HG02981 (cell line): ENCODE results near the gene CMKLR1.
A peak's percentile ranks its signal among the peaks of the same experiment; 100 is the strongest.

Source experiments
- ATAC-seq: cut with Tn5 transposase; IDR thresholded peaks from one replicate; pipeline ENCODE4 v1.9.1; 2021; ENCODE audit warnings: mild to moderate bottlenecking, moderate library complexity; ENCODE audit not compliant: unreplicated experiment

CMKLR1 gene

DNA sequence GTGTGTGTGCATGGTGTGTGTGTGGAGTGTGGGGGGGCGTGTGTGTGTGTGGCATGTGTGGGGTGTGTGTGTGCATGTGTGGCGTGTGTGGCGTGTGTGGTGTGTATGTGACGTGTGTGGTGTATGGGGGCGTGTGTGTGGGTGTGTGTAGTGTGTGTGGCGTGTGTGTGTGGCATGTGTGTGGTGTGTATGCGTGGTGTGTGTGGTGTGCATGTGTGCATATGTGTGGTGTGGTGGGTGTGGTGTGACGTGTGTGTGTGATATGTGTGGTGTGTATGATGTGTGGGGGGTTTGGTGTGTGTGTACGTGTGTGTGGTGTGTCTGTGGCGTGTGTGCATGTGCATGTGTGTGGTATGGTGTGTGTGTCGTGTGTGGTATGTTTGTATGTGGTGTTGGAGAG lies 24.1 kb upstream of the CMKLR1 start:
- no peak for ATAC-seq

DNA sequence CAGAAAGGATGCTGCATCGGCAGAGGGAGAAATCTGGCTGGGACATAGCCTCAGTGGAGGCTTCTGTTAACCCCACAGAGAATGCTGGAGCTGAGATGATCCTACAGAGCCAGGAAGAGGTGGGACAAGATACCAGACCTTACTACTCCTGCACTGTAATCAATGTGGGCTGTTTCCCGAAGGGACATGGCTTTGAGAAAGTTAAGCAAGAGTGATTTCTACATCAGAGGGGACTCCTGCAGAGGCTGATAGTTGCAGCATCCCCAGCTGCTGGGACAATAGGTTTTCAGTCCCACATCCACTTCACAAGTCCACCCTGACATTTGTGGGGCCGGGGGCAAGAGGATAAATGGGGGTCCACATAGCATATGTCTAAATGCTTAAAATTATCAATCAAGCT lies 22.5 kb upstream of the CMKLR1 start:
- ATAC-seq, result no peak

DNA sequence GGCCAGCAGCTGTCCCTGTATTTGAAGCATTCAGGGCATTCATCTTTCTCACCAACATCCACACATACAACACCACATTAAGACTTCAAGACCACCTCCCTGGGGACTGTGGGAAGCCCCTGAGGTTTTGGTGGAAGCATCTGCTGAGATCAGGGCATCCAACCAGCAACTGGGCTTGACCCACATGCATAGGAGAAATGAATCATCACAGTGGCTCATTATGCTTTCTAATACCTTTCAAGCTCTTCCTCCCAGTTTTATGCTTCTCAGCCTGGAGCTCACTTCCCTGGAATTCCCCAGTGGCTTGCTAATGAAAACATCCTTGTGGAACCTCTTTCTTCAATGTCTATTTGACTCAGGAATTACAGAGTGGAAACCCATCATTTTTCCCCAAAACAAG lies 21.4 kb upstream of the CMKLR1 start:
- ATAC-seq, result peak; percentile 89

DNA sequence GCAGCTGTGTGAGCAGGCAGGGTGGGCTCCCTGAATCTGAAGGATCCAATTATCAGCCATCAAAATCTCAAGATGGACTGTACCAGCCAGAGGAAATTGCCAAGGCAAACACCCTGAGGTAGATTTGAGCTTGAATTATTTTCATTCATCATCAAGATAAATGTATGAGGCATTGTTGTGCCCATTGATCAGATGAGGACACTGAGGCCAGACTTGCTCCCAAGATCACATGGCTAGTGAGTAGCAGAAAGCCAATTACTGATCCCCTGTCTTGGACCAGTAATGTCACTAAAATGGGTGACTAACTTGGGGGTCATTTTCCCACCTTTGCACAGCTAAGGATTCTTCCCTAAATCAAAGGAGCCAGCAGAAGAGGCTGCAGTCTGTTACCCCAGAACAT lies 20.9 kb upstream of the CMKLR1 start:
- ATAC-seq, result no peak

DNA sequence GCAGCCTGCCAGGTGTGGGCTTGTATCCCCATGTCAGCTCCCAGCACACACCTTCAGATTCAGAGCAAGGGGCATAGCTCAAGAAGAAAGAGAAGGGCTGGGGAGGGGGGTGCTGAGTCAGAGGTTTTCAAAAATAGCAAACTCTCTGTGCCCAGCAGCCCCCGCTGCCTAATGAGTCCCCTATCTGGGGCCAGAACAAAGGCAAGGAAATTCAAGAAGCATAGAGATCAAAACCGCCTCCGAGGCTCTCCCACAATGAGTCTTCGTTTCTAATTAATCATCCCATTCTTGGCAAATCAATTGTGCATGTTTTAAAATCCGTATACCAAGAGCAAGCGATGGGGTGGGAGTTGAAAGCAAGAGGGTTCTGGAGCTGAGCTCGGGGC lies 19.5 kb upstream of the CMKLR1 start:
- no peak for ATAC-seq

DNA sequence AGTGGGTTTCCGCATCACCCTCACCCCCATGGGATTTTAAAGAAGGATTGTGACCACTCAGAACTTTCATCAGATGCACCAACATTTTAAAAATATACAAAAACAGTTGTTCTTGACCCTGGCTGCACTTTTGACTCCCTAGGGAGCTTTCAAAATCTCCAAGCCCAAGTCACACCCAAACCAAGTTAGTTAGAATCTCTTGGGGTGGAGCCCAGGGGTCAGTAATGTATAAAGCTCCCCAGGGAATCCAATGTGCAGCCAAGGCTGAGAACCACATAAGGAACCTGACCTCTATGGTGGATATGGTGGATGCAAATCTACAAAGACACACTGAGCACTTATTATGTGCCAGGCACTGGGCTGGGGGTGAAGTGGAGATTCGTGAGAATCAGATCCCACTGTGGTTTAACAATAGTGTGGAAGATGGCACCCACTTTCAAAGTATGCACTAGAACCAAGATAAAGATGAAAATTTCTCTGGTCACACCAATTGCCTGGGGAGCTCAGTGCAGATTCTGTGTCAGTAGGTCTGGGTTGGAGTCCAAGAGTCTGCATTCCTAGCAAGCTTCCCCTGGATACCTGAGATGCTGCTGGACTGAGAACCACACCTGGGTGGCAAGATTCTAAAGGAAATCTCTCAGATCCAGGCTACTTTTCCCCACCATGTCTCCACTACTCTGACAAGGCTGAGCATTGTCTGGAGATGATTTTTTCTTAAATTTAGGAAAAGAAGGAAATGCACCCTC lies 18.9 kb upstream of the CMKLR1 start:
- ATAC-seq, result no peak

DNA sequence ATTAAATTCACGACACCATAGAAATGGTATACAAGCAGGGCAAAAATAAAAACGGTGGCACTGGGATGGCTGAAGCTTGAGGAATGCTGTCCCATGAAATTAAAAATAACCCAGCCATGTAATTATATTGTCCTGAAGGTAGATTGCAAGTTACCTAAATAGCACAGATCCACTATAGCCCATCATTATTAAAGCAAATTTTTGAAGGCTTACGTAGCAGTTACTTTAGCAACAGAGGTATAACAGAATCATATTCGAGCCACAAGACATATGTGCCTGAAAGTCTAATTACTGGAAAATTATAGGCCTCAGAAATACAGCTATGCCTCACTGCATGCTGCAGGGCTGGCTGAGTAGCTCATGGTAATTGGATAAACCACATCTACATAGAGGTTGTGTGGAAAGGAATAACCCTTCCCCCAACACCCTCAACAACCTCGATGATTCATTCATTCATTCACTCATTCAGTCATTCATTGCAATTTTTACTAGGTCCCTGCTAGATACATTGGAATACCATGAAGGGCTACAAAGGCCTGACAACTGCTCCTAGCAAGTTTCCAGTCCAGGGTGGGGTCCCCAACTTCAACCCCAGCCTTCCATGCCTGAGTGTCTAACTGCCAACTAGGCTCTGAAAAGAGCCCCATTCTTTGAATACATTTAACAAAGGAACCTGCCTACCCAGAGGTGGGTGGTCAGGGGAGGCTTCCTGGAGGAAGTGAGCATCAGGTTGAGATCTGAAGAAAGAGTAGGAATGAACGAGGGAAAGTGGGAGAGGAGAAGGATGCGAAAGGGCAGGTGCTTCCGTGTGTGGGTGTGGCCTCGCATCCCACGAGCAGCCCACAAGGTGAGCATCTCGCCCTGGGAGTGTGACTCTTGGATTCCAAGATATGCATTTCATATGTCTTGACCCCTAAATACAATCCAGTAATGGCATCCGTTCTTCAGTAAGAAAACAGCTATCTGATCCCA lies 18.0 kb upstream of the CMKLR1 start:
- ATAC-seq, result no peak

DNA sequence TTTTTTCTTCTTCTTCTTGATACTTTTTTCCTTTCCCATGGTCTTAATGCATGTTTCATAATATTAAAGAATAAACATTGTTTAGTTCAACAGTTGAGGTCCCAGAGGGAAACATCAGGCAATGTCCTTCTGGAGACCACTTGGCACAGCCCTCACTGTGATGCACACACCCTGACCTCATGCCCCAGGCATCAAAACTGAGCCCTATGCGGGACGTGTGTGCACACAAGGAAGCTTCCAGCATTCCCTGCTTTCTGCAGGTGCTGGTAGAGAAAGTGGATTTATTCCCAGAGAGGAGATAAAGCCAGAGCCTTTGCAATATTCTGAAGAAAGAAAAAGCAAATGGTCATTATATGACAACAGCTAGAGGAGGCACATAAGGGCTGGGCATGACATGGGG lies 16.0 kb upstream of the CMKLR1 start:
- ATAC-seq, result no peak

DNA sequence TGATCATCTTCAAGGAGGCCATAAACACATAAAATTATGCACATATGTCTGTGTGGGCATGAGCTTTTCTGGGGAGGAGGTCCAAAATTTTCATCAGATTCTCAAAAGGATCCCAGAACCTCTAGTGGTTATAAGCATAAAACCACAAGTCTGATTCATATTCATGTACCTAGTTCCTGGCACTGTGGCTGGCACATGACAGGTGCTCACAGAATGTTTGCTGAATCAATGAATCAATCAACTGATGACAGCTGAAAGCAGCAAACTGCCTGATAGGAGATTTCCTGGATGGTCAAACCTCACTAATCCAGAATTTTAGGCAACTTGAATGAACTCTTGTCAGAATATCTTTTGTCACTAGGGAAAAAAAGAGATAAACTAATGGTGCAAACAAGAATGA lies 13.5 kb upstream of the CMKLR1 start:
- no peak for ATAC-seq

DNA sequence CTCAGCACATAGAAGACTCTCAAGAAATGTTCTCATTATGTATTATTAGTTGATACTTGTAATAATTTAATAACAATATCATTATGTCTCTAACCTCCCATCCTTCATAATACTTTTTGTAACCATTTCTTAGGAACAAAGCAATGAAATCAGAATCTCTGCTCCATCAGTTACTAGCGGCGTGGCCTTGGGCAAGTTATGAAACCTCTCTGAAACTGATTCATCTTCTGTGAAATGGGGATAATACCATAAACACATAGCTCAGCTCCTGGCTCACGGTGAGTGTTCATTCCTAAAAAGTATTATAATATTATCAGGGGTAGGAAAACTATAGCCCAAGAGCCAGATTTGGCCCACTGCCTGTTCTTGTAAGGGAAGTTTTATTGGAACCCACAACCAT lies 11.4 kb upstream of the CMKLR1 start:
- ATAC-seq, result no peak

DNA sequence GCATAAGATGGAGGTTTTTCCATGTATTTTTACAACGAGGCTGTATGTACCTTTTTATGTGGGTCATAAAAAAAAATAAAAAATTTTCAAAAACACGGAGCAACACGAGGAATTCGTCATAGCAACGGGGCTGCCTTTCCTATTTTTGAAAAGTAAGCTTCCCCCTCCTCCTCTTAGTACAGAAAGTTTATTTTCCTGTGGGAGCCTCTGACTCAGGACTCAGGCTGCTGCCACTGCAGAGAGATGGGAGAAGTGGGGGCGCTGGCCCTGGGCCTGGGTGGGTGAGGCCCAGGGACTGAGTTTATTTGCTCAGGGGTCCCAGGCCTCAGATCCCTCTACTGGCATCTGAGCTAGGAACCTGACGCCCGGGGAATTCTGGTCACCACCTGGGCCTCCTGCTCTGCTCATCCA lies 10.2 kb upstream of the CMKLR1 start:
- no peak for ATAC-seq

DNA sequence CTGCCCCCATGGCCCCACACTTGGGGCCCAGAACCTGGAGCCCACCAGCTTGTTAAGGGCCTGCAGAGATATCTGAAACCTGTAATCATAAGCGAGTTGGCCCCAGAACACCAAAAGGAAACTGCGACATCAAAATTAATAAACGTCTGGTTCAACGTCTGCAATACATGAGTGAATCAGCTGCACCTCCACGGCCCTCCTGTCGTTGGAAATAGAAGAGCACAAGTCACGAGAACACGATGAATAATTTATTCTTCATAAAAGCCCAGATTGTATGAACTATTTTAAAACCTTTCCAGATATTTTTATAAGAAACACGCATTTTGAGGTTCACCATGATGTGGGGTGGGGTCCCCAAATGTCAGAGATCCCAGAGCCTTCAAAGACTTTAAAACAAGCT lies 9.7 kb upstream of the CMKLR1 start:
- no peak for ATAC-seq

DNA sequence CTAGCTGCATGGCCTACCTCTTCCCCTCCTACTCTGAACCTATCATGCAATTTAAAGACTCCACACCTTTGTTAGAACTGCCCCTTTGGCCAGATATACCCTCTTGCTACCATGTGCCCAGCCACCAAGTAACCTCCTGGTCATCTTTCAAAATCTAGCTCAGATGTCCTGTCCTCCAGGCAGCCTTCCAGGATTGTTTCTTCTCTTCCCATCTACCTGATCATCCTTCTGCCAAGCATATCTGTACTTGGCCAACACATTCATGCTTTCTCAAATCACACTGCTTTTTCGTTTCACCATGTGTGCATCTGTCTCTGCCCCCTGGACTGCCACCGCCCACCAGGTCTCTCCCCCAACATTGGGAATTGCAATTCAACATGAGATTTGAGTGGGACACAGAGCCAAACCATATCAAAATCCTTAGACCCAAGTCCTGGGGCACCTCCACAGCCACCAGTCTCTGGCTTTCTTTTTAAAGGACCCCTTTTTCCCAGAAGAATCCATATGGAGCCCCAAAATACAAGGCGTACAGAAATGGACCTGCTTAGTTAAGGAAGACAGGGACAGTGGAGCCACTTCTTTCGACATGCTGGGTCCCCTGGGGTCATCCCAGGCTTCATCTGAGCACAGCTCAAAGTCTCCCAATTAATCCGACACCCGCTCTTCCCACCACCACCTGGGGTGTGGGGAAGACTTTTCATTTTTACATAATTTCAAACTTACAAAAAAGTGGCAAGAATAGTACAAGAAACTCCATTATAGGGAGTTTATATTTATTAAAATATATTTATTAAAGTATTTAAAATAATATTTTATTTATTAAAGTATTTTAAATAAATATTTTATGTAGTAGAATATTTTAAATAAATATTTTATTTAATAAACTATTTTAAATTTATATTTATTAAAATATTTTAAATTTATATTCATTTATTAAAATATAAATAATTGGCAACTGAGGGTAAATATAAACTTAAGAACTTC lies 7.9 kb upstream of the CMKLR1 start:
- ATAC-seq, result no peak

DNA sequence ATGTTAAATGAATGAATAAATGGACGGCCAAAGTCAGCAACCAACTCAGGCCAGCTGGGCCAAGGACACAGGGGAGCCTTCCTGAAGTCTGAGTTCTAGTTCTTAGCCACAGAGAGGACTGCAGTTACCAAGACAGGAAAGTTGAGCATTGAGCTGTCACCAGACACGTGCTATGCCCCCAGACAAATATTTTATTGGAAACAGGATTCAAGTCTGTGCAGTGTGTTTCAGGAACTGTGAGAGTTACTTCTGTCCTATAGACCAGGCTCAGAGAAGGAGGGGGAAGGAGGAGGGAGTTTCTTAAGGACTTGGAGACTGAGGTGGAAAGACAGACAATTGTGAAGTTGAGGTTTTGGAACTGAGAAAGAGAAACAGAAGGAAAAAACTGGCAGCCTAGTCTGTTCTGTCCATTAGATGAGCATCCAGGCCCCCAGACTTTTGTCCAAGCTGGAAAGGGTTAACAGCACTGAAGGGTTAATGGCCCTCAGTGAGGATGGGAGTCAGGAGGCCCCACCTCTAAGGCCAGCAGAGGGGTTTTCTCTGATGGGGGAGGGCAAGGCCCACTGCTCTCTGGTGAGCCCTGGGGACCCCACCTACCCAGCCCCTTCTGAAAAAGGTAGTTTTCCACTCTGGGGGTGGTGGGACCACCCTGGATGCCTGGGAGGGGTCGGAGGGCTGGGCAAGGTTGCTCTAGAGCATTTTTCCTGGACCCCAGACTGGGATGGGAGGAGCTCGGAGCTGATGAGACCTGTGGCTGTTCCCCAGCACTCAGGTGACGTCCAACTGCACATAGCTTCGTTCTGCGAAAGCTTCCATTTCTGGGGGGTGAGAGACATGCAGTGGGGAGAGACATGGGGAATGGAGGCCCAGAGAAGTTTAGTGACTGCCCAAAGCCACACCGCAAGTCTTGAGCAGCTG lies 6.9 kb upstream of the CMKLR1 start:
- ATAC-seq, result no peak

DNA sequence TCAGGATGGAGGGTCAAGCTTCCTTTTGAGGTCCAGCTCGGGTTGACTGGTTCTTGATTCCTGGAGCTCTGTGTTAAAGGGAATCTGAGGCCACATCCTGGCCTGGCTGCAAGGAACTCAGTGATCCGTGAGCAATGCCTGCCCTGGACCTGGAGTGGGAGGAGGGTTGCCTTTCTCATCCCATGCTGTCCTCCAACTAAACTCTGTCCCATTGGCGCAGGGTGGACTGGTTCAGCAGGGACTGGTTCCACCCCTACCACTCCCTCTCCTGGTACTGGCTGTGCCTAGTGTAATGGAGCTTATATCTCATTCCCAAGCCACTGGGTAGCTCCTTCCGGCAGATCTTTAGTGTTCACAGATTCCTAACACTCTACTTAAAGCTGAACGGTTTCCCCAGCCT lies 3.9 kb upstream of the CMKLR1 start:
- ATAC-seq, result no peak

DNA sequence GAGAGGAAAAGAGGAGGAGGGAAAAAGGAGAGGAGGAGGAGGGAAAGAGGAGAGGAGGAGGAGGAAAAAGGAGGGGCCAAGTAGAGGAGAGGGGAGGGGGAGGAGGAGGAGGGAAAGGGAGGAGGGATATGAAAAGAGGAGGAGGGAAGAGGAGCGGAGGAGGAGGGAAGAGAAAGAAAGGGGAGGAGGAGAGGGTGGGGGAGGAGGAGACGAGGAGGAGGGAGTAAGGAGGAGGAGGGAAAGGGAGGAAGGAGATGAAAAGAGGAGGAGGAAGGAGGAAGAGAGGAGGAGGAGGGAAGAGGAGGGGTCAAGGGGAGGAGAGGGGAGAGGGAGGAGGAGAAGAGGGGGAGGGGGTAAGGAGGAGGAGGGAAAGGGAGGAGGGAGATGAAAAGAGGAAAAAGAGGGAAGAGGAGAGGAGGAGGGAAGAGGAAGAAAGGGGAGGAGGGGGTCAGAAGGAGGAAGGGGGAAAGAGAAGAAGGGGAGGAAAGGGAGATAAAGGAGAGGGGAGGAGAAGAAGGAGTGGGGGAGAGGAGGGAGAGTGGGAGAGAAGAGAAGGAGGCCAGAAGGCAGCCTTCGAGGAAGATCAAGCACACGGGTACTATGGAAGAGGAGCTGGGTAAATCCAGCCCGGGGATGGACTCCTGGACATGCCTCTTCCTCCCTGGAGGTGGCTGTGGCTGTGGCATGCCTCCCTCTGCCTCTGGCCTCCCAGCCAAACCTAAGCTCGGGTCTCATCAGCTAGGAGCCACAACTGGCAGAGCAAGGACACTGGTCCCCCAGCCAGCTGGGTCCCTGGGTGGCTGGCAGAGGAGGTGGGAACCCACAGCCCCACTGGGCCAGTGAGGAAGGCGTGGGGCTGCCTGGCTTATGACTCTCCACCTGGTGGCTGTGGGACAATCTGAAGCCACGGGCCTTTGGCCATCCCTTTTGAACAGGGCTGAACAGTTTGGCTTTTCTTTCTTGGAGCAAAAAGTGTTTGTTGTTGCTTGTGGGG lies 3.0 kb upstream of the CMKLR1 start:
- no peak for ATAC-seq

DNA sequence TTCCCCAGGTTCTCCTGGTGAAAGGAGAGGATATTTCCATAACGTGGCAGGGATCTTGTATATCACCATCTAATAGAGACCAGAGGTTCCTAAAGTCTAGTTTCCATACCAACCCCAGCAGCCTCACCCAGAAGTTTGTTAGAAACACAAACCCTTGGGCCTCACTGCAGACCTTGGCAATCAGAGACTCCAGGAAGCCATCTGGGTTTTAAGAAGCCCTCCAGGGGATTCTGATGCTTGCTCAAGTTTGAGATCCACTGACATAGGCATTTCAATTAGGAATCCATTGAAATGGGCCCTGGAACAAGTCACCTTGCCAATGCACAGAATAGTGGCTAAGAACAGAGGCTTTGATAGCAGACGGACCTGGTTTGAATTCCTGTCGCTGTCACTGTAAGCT lies 2.2 kb upstream of the CMKLR1 start:
- ATAC-seq, result no peak

DNA sequence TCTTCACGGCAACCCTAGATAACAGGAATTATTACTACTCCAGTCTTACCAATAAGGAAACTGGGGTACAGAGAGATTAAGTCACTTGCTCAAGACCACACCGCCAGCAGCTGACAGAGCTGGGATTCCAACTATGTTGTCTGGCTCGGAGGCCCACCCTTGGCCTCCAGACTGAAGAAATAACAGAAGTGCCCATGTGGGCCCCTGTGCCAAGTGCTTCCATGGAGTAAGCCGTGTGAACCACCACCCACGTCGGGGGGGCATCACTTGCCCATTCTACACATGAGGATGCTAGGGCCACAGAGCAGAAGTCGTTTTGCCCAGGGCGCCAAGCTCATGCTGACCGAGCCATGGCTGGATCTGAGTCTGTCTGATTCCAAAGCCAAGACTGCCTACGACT lies 926 bp upstream of the CMKLR1 start:
- no peak for ATAC-seq
